IMR-90 (cell line): ENCODE data around the gene PRKCB.

ENCODE experiments used
- CHD1 ChIP-seq: IDR thresholded peaks from 2 replicates; pipeline ENCODE4 v1.6.1; 2012; ENCODE audit warnings: low read depth, low read length, improper control_type of control experiment
- FOS ChIP-seq: fragments of 150-350 bp; IDR thresholded peaks from 2 replicates; pipeline ENCODE4 v1.6.1; 2016; ENCODE audit warnings: low read depth, low read length
- MAFK ChIP-seq: IDR thresholded peaks from 2 replicates; pipeline ENCODE4 v1.6.1; 2012; ENCODE audit warnings: low read depth, low read length, improper control_type of control experiment
- MXI1 ChIP-seq: IDR thresholded peaks from 2 replicates; pipeline ENCODE4 v1.6.1; 2012; ENCODE audit warnings: low read depth, mild to moderate bottlenecking, low read length, moderate library complexity, borderline replicate concordance
- POLR2A ChIP-seq: IDR thresholded peaks from 2 replicates; pipeline ENCODE4 v1.6.1; 2012; ENCODE audit warnings: mild to moderate bottlenecking, low read depth, low read length
- RAD21 ChIP-seq: IDR thresholded peaks from 2 replicates; pipeline ENCODE4 v1.6.1; 2012; ENCODE audit warnings: low read length, improper control_type of control experiment
- RCOR1 ChIP-seq: IDR thresholded peaks from 2 replicates; pipeline ENCODE4 v1.6.1; 2012; ENCODE audit warnings: mild to moderate bottlenecking, low read length, improper control_type of control experiment; ENCODE audit not compliant: insufficient replicate concordance
- RFX5 ChIP-seq: IDR thresholded peaks from 2 replicates; pipeline ENCODE4 v1.8.0; 2012; ENCODE audit warnings: low read depth, mild to moderate bottlenecking, low read length, moderate library complexity
- TF ChIP-seq, protein P1 (sequence below): conservative IDR thresholded peaks from 2 replicates; pipeline ENCODE4 v1.5.1; 2012; ENCODE audit warnings: mild to moderate bottlenecking, low read depth, low read length, improper control_type of control experiment

- TF ChIP-seq CHD1, result no peak
- no peak for TF ChIP-seq FOS
- TF ChIP-seq POLR2A, result no peak
- no peak for TF ChIP-seq MAFK
- TF ChIP-seq, protein P1, sequence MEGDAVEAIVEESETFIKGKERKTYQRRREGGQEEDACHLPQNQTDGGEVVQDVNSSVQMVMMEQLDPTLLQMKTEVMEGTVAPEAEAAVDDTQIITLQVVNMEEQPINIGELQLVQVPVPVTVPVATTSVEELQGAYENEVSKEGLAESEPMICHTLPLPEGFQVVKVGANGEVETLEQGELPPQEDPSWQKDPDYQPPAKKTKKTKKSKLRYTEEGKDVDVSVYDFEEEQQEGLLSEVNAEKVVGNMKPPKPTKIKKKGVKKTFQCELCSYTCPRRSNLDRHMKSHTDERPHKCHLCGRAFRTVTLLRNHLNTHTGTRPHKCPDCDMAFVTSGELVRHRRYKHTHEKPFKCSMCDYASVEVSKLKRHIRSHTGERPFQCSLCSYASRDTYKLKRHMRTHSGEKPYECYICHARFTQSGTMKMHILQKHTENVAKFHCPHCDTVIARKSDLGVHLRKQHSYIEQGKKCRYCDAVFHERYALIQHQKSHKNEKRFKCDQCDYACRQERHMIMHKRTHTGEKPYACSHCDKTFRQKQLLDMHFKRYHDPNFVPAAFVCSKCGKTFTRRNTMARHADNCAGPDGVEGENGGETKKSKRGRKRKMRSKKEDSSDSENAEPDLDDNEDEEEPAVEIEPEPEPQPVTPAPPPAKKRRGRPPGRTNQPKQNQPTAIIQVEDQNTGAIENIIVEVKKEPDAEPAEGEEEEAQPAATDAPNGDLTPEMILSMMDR, result no peak
- no peak for TF ChIP-seq RAD21
- no peak for TF ChIP-seq MXI1
- TF ChIP-seq RCOR1, result no peak
- TF ChIP-seq RFX5, result no peak
Observed at GRCh38 chr16:24077292-24077691, 241.5 kb downstream of the PRKCB start.
